Aorta (tissue), 5 donors: ENCODE results near the gene ARHGAP44. TPM values are rescaled to one million over a fixed set of nuclear protein-coding genes. Genes with fewer than 3 reads are reported as not detected.

Experiments used
- ATAC-seq: fragments of 200-7000 bp; cut with Tn5 transposase; one replicate; pipeline ENCODE4 v1.9.1; 2022; ENCODE audit warnings: moderate library complexity; ENCODE audit not compliant: low FRiP score
- DNase-seq, 2 donors: peaks; one replicate each; pipeline ENCODE4 v3.0.0-alpha.2; 2020
- H3K27ac ChIP-seq, 2 donors: one replicate each; pipeline ENCODE4 v1.5.1; 2013; ENCODE audit warnings: low read length in 2 of 2, mild to moderate bottlenecking in 2 of 2, moderate library complexity in 2 of 2, control low read depth in 1 of 2, inconsistent platforms in 1 of 2, low read depth in 1 of 2
- H3K27me3 ChIP-seq, 2 donors: one replicate each; pipeline ENCODE4 v1.6.1; 2013; ENCODE audit warnings: control low read depth in 1 of 2, low read length in 1 of 2, mild to moderate bottlenecking in 1 of 2, moderate library complexity in 1 of 2; ENCODE audit not compliant: insufficient read depth in 2 of 2, control insufficient read depth in 1 of 2
- H3K36me3 ChIP-seq, 2 donors: one replicate each; pipeline ENCODE4 v1.6.1; 2013; ENCODE audit warnings: control low read depth in 1 of 2, low read length in 1 of 2, mild to moderate bottlenecking in 1 of 2; ENCODE audit not compliant: insufficient read depth in 2 of 2, control insufficient read depth in 1 of 2
- H3K4me1 ChIP-seq, 2 donors: one replicate each; pipeline ENCODE4 v1.6.1; 2013; ENCODE audit warnings: low read length in 2 of 2, control low read depth in 1 of 2, mild to moderate bottlenecking in 1 of 2, moderate library complexity in 1 of 2; ENCODE audit not compliant: insufficient read depth in 2 of 2, control insufficient read depth in 1 of 2
- H3K4me3 ChIP-seq, 2 donors: one replicate each; pipeline ENCODE4 v1.5.1; 2013; ENCODE audit warnings: low read length in 2 of 2, control low read depth in 1 of 2, mild to moderate bottlenecking in 1 of 2
- H3K9me3 ChIP-seq: one replicate; pipeline ENCODE4 v1.6.1; 2013; ENCODE audit warnings: mild to moderate bottlenecking, low read length; ENCODE audit not compliant: control insufficient read depth
- WGBS, 2 donors: extraction: QIAGEN DNeasy Blood & Tissue Kit; methylation state at CpG; one replicate each; pipeline ENCODE4 v1.1.7; 2013; 5-methylcytosine and 5-hydroxymethylcytosine counted together
- intact Hi-C, 2 donors: fragments of 100-400 bp; cut with DNase I; formaldehyde crosslinking; loops; one replicate each; pipeline versions ENCODE4 v1.14.2 to v1.15.0; 2022
- polyA plus RNA-seq, 2 donors: library from polyadenylated mRNA; stranded (reverse); fragments of 200-250 nt; gene quantifications; one replicate each; pipeline ENCODE4 v1.2.3, GENCODE V29; 2013
- total RNA-seq, 2 donors: library from RNA; stranded (reverse); fragmentation: NEBNext Ultra II Directional; extraction: Animal tissue kit (Norgen Biotek cat#: 25700); gene quantifications; one replicate each; pipeline ENCODE4 v1.2.1, GENCODE V29; 2021
- donor health status: healthy with polysubstance abuse.
- donor health status: Bipolar disorder and iron deficiency.
- donor health status: DM: no; HTN: no; CAD: no.
- donor health status: DM: no; HTN: no; CAD: no.
- donor health status: DM: yes; HTN: yes; CAD: no.

The ARHGAP44 gene
- total and polyA plus RNA-seq, 4 donors, result 4.3 to 16.8 (median 10.0) TPM

- intact Hi-C loops, result no loop called here
- no peaks in the 10 kb centered on the region for H3K27me3 ChIP-seq
- ATAC-seq (no peak), DNase-seq (no peak)
- peaks cover 3 to 8% of the 10 kb centered on the region in 2 donors for H3K36me3 ChIP-seq
- H3K27ac ChIP-seq, result no peak overlapping the region
- H3K4me3 ChIP-seq, result no peak overlapping the region
- peaks cover 1% of the 10 kb centered on the region for H3K9me3 ChIP-seq
- WGBS, 2 donors, result 75 to 79% methylated on average over 7 of the region's 7 CpGs
- no peaks in the 10 kb centered on the region for H3K4me1 ChIP-seq
Observed at GRCh38 chr17:12917399-12917798, 128.1 kb downstream of the ARHGAP44 start.

DNA sequence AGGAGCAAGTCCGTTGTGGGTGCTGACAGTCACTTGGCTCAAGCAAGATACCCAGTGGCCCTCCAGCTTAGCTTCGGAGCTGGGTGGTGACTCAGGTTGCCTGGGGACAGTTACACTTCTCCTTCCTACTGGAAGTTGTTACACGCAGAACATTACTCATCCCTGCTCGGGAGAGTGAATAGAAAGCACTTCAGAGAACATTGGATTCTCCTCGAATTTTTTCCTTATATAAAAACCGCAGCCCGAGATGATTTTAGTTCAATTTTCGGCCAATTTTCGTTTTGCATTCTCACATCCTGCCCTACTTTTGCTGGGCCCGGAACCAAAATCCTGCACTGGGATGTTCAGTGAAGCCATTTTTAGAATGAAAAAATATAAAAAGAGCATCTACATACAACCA is 128.8 kb downstream of the ARHGAP44 start:
- 91 to 94% methylated on average over 10 of the region's 10 CpGs for WGBS, 2 donors

DNA sequence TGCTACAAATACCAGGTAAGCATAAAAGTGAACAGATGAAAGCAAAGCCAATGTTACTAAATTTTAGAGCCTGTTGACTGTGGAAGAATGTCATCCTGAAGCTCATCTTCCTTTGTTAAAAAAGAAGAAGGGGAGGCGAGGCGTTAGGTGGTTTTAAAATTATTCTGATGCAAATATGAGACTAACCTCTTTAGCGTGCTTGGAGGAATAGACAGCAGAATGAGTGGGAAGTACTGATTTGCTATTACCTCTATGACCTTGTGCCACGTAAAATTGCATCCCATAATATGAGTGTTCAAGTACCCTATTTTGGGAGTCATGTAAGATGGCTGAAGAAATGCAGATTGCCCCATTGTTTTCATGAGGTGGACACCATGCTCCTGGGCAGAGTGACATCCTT is 132.8 kb downstream of the ARHGAP44 start:
- 94 to 96% methylated on average over 4 of the region's 4 CpGs for WGBS, 2 donors
- H3K4me1 ChIP-seq, result no peaks in the 10 kb centered on the region
- H3K27ac ChIP-seq, result no peak overlapping the region
- H3K27me3 ChIP-seq, result no peaks in the 10 kb centered on the region
- ATAC-seq, result no peak
- peaks cover 3 to 5% of the 10 kb centered on the region in 2 donors for H3K36me3 ChIP-seq
- intact Hi-C loops, result no loop called here
- DNase-seq, result no peak
- H3K9me3 ChIP-seq, result no peaks in the 10 kb centered on the region
- H3K4me3 ChIP-seq, result no peak overlapping the region

More for the DNA sequence above, 128.8 kb downstream of the ARHGAP44 start:
- ATAC-seq (no peak), DNase-seq (no peak)
- Histone ChIP-seq H3K36me3 (peaks cover 3 to 5% of the 10 kb centered on the region in 2 donors), H3K4me3 (no peak overlapping the region), H3K27ac (no peak overlapping the region), H3K9me3 (peaks cover 1% of the 10 kb centered on the region), H3K4me1 (no peaks in the 10 kb centered on the region), H3K27me3 (no peaks in the 10 kb centered on the region)
- intact Hi-C loops, result no loop called here

GRCh38 chr17:12924614-12925013 is 135.3 kb downstream of the ARHGAP44 start:
- 95 to 97% methylated on average over 2 of the region's 2 CpGs for WGBS, 2 donors
- no peak for DNase-seq
- intact Hi-C loops, result no loop called here

GRCh38 chr17:12927001-12927400 is 137.7 kb downstream of the ARHGAP44 start:
- ATAC-seq, result no peak
- H3K4me3 ChIP-seq, result no peak overlapping the region
- no peaks in the 10 kb centered on the region for H3K9me3 ChIP-seq
- no peak for DNase-seq
- 63 to 67% methylated on average over 1 of the region's 1 CpG for WGBS, 2 donors
- peaks cover 0 to 3% of the 10 kb centered on the region in 2 donors for H3K4me1 ChIP-seq
- peak overlapping the region in 1 of 2 donors; percentile 28 for H3K27ac ChIP-seq
- H3K27me3 ChIP-seq, result no peaks in the 10 kb centered on the region
- no peaks in the 10 kb centered on the region for H3K36me3 ChIP-seq
- intact Hi-C loops, result no loop called here

More at GRCh38 chr17:12924614-12925013, 135.3 kb downstream of the ARHGAP44 start:
- Histone ChIP-seq H3K27me3 (no peaks in the 10 kb centered on the region), H3K36me3 (peaks cover 0 to 2% of the 10 kb centered on the region in 2 donors), H3K4me3 (no peak overlapping the region), H3K4me1 (peaks cover 0 to 3% of the 10 kb centered on the region in 2 donors), H3K9me3 (no peaks in the 10 kb centered on the region), H3K27ac (no peak overlapping the region)
- ATAC-seq, result no peak

- WGBS, 2 donors, result 3 to 8% methylated on average over 5 of the region's 5 CpGs
- peak; percentile 68 for ATAC-seq
- intact Hi-C loops, result no loop called here
- Histone ChIP-seq H3K27me3 (no peaks in the 10 kb centered on the region), H3K27ac (peak overlapping the region; percentile 17 to 28), H3K4me3 (no peak overlapping the region), H3K4me1 (peaks cover 0 to 3% of the 10 kb centered on the region in 2 donors), H3K9me3 (no peaks in the 10 kb centered on the region), H3K36me3 (no peaks in the 10 kb centered on the region)
- DNase-seq, result peak in 1 of 2 donors; percentile 61
Observed at GRCh38 chr17:12927541-12928425, 138.5 kb downstream of the ARHGAP44 start.

DNA sequence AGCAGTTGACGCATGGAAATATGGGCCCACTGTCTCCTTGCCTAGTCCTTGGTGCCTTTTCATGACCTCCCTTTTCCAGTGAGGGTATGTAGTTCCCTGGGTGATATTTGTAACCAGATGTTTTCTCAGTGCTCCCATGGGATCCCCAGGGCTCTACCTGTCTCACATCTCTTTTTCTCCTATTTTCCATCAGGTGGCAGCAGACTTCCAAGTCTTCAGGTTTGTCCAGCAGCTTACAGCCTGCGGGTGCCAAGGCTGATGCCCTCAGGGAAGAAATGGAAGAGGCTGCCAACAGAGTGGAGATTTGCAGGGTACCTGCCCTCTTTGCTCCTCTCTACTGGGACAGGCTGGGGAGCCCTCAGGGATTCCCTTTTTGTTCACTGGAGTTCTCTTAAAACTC is 139.4 kb downstream of the ARHGAP44 start:
- no peaks in the 10 kb centered on the region for H3K27me3 ChIP-seq
- H3K27ac ChIP-seq, result no peak overlapping the region
- WGBS, 2 donors, result 78 to 83% methylated on average over 2 of the region's 2 CpGs
- intact Hi-C loops, result no loop called here
- H3K4me3 ChIP-seq, result no peak overlapping the region
- peaks cover 0 to 4% of the 10 kb centered on the region in 2 donors for H3K36me3 ChIP-seq
- peaks cover 0 to 3% of the 10 kb centered on the region in 2 donors for H3K4me1 ChIP-seq
- H3K9me3 ChIP-seq, result no peaks in the 10 kb centered on the region
- DNase-seq (no peak), ATAC-seq (no peak)

DNA sequence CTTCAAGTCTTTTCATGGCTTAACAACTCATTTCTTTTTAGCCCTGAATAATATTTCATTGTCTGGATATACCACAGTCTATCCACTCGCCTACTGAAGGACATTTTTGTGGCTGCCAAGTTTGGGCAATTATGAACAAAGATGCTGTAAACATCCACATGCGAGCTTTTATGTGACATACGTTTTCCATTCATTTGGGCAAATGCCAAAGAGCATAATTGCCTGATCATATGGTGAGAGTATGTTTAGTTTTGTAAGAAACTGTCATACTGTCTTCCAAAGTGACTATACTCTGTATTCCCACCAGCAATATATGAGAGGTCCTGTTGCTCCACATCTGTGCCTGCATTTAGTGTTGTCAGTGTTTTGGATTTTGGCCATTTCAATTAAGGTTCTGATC is 147.2 kb downstream of the ARHGAP44 start:
- peaks cover 0 to 4% of the 10 kb centered on the region in 2 donors for H3K36me3 ChIP-seq
- intact Hi-C loops, result no loop called here
- no peaks in the 10 kb centered on the region for H3K4me1 ChIP-seq
- 72 to 77% methylated on average over 3 of the region's 3 CpGs for WGBS, 2 donors
- no peaks in the 10 kb centered on the region for H3K9me3 ChIP-seq
- ATAC-seq (no peak), DNase-seq (no peak)
- H3K27me3 ChIP-seq, result no peaks in the 10 kb centered on the region
- no peak overlapping the region for H3K4me3 ChIP-seq
- H3K27ac ChIP-seq, result no peak overlapping the region

DNA sequence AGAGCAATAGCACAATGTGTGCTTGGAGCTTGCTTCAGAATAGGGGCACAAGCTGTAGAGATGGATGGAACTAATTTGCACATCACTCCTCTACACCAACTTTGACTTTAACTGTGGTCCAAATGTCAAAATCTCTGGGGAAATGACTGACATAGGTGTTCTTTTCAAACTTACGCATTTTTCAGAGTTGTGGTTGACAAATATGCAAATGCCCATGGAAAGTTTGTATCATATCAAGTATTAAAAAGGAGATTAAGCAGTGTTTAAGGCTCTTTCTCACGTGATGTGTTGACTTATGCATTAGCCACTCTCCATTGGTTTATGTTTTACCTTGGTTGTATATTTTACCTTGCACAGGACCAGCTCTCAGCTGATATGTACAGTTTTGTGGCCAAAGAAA is 151.4 kb downstream of the ARHGAP44 start:
- 91 to 96% methylated on average over 2 of the region's 2 CpGs for WGBS, 2 donors
- no peaks in the 10 kb centered on the region for H3K9me3 ChIP-seq
- H3K4me1 ChIP-seq, result no peaks in the 10 kb centered on the region
- intact Hi-C loops, result no loop called here
- peaks cover 0 to 4% of the 10 kb centered on the region in 2 donors for H3K36me3 ChIP-seq
- DNase-seq, result no peak
- no peak for ATAC-seq
- H3K27me3 ChIP-seq, result no peaks in the 10 kb centered on the region
- no peak overlapping the region for H3K27ac ChIP-seq
- no peak overlapping the region for H3K4me3 ChIP-seq
